Hematopoietic multipotent progenitor cell (in vitro differentiated cells): ENCODE measurements around the gene TYW5. TPM values are rescaled to one million over a fixed set of nuclear protein-coding genes. Genes with fewer than 3 reads are reported as not detected.

Experiments used
- DNase-seq, 3 donors: peaks; one replicate each; pipeline ENCODE4 v3.0.0-alpha.2; 2011 to 2015; ENCODE audit warnings: low read depth in 2 of 3, low spot score in 2 of 3
- total RNA-seq: library from RNA; depleted of rRNA; stranded (reverse); fragments of >200 nt; gene quantifications from one replicate; pipeline ENCODE4 v1.2.3, GENCODE V29; 2012

Gene TYW5, protein sequence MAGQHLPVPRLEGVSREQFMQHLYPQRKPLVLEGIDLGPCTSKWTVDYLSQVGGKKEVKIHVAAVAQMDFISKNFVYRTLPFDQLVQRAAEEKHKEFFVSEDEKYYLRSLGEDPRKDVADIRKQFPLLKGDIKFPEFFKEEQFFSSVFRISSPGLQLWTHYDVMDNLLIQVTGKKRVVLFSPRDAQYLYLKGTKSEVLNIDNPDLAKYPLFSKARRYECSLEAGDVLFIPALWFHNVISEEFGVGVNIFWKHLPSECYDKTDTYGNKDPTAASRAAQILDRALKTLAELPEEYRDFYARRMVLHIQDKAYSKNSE
- 3.8 TPM for total RNA-seq

GRCh38 chr2:199955339-199956061 lies at the start of gene TYW5, which contains the start of gene MAIP1:
TYW5 (minus strand) TSS chr2:199955491; CDS start chr2:199955470, 21 bp downstream.
MAIP1 (plus strand) TSS chr2:199955582; CDS start chr2:199955799, 217 bp downstream.
- peak; percentile 67 to 83 (median 77) for DNase-seq

DNA sequence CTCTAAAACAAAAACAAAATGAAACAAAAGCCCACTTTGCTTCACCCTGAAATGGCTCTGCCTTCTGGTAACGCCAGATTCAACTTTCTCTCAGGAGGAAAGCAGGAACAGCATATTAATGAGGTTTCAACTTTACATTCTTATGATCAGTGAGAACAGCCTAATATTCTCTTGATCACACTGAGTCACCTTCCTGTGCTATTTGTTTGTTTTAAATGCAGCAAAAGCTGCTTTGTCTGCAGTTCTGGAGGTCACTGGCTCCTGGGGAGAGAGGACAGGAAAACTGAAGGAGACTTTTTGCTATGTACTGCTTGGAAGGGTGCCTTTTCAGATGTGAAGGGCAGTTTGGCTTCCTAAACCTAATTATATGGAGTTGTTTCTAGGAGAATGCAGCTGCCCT lies 48.2 kb upstream of the TYW5 start:
- DNase-seq, result no peak

DNA sequence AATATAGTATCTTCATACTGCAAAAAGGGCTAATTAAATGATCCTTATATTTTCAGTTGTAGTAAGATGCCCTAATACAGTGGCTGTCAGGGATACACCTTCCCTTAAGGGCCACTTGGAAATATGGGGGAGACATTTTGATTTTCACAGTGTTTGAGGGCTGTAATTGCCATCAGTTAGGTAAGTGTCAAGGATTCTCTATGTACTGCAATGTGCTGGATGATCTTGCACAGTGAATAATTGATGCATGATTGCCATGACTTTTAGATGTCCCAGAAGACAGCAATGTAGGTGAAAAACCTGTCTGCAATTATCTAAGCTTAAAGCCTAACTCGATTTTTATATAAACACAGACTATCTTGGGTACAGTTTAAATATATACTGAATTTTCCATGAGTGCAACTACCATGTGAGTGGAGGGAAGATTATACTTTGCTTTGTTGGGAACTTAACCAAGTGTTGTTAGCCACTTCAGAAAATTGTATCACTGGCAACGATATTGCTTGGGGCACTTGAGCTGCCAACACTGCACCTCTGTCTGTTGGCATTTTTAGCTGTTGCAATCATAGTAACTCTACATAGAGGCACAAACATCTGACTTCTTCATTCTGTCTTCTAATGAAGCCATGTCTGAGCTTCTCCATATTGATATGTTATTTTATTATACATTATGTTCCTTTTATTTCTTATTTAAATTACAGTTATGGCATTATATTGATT lies 45.3 kb upstream of the TYW5 start:
- DNase-seq, result no peak

DNA sequence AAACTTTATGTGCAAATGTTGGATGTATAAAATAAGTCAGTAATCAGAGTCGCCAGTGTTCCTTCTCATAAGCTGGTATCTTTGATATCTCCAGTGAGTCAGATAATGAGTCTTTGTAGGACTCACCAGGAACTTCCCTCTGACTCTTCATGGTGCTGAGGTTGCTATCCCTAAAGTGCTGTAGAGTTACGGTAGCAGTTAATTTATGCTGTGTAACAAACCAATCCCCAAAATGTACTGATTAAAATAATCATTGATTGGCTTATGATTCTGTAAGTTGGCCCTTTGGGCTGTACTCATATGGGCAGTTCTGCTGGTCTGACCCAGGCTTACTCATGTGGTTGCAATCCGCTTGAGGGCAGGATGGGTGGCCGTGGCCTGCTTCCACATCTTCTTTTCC lies 43.9 kb upstream of the TYW5 start:
- no peak for DNase-seq

DNA sequence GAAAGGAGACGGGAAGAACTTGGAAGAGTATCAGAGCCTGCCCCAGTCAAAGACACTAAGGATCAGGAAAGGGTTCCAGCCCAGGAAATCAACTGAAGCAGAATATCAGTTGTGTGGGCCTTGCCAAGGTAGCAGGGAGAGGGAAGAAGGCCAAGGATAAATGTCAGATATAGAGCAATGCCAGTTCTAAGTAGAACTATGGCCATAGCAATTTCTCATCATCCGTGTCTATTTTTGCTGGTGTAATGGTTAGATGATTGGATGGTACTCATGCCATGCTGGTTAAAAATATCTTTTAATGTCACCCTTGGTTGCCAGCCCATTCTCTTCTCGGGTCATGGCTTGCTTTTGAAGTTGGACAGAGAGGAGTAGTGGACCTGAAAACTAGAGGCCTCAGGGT lies 42.0 kb upstream of the TYW5 start:
- DNase-seq, result no peak

DNA sequence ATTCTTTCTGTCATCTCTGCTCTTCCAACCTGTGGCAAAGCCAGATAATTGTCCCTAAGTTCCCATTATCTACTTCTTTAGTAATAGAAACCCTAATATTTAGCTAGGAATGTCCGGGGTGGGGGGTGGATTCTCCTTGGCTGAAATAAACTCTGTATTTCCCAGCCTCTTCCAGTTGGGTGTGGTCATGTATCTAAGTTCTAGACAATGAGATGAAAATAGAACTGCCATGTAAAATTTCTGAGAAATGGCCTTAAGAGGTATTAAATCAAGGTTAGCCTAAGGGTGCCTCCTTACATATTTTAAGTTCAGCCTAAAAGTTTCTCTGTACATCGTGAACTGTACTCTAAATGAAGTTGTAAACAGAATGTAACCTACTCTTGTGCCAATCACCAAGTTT lies 39.6 kb upstream of the TYW5 start:
- no peak for DNase-seq

- DNase-seq, result no peak
Measured at GRCh38 chr2:199994371-199994770, 39.1 kb upstream of the TYW5 start.

DNA sequence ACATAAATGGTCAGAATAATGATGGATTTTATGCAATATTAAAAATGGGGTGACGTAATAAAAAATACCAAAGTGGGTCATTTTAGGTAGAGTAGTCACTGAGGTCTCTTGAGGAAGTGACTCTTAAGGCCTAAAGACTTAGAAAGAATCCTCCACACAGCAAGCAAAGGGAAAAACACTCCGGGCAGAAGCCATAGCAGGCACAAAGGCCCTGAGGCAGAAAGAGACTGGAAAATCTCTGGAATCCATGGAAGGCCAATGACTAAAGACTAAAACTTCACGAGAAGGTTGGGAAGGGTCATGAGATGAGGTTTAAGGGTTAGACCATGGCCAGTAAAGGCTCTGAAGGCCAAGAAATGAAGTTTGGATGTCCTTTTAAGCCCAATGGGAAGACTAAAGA lies 37.0 kb upstream of the TYW5 start:
- DNase-seq, result no peak

GRCh38 chr2:199991691-199992090 lies 36.4 kb upstream of the TYW5 start:
- no peak for DNase-seq

DNA sequence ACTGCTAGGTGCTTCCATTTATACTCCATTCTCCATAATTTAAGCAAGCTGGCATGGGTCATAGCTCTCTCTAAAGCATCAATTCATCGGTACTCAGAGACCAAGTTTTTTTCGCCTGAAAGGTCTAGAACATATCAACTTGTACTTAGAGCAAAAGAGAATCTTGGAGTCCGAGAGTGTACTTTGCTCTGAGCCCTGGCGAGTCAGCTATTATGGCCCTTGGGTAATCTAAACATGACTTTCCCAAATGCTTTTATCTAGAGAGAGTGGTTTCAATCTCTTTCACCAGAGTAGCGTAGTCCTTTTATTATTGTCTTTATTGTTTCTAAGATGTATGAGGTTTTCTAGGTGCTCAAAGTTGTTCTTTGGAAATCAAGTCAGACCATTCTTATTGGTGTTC lies 34.5 kb upstream of the TYW5 start:
- DNase-seq, result no peak

DNA sequence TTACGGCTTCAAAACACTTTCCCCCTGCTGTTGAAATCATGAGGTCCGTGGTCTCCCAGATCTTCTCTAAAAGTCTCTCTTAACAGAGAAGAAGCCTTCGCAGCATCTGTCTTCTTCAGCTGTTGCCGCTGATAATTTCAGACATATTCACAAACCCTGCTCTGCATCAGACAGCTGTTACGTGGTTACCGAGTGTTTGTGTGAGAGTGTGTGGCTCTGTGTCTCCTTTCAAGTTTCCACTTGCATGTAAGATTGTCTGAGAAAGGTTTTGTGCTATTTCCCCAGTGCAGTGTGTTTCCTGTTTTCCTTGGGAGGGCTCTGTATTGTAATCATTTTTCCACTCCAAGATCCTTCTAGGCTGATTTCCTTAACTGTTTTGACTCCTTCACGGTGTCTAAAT lies 32.9 kb upstream of the TYW5 start:
- DNase-seq, result peak in 2 of 3 donors; percentile 9 to 55

DNA sequence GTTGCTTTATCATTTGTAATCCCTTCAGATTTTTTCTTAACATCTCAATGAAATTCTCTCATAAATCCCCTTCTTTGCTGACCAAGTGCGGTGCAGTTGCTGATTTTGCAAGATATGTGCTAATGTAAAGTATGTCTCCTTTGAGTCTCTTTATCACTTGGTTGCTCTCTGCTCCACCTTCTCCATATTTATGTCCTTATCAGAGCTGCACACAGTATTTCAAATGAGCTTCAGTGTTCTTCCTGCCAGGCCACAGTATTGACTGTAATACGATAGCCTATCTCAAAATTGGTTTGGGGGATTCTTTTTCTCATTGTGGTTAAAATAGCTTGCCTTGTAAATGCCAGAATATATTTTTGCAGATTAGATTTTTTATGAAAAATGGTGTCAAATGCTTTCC lies 32.3 kb upstream of the TYW5 start:
- DNase-seq, result peak in 1 of 3 donors; percentile 2

- DNase-seq, result peak in 2 of 3 donors; percentile 64 to 77
Measured at GRCh38 chr2:199985625-199986207, 30.4 kb upstream of the TYW5 start.

- DNase-seq, result no peak
Measured at GRCh38 chr2:199984755-199985154, 29.5 kb upstream of the TYW5 start.

GRCh38 chr2:199984159-199984558 lies 28.9 kb upstream of the TYW5 start:
- DNase-seq, result no peak

GRCh38 chr2:199983534-199983933 lies 28.2 kb upstream of the TYW5 start:
- DNase-seq, result no peak

- no peak for DNase-seq
Measured at GRCh38 chr2:199982126-199982843, 27.0 kb upstream of the TYW5 start.

- peak; percentile 56 to 87 (median 70) for DNase-seq
Measured at GRCh38 chr2:199979832-199980628, 24.7 kb upstream of the TYW5 start.

- no peak for DNase-seq
Measured at GRCh38 chr2:199979398-199979797, 24.1 kb upstream of the TYW5 start.

GRCh38 chr2:199977984-199978415 lies 22.7 kb upstream of the TYW5 start:
- peak in 1 of 3 donors; percentile 3 for DNase-seq
